Measurements from ENCODE around the gene LARP4B.

Gene LARP4B

GRCh38 chr10:926075-926698 is 5.3 kb downstream of the LARP4B start:
- DNase-seq (ENCODE audit: extremely low read depth in 1 of 2, low read depth in 1 of 2) = no peak

GRCh38 chr10:924524-924859 is 7.0 kb downstream of the LARP4B start:
- DNase-seq (ENCODE audit: extremely low read depth in 1 of 2, low read depth in 1 of 2) = no peak

GRCh38 chr10:923844-924523 is 7.5 kb downstream of the LARP4B start:
- no peak for DNase-seq (ENCODE audit: extremely low read depth in 1 of 2, low read depth in 1 of 2)

GRCh38 chr10:921471-922414 is 9.8 kb downstream of the LARP4B start:
- no peak for DNase-seq (ENCODE audit: extremely low read depth in 1 of 2, low read depth in 1 of 2)

- DNase-seq (ENCODE audit: extremely low read depth in 1 of 2, low read depth in 1 of 2) = no peak
These were observed 11.1 kb downstream of the LARP4B start for GRCh38 chr10:920450-920849.

- no peak for DNase-seq (ENCODE audit: extremely low read depth in 1 of 2, low read depth in 1 of 2)
These were observed 12.0 kb downstream of the LARP4B start for GRCh38 chr10:919481-919880.

GRCh38 chr10:917999-918398 is 13.5 kb downstream of the LARP4B start:
- DNase-seq (ENCODE audit: extremely low read depth in 1 of 2, low read depth in 1 of 2) = no peak

GRCh38 chr10:917416-917720 is 14.1 kb downstream of the LARP4B start:
- no peak for DNase-seq (ENCODE audit: extremely low read depth in 1 of 2, low read depth in 1 of 2)

- no peak for DNase-seq (ENCODE audit: extremely low read depth in 1 of 2, low read depth in 1 of 2)
These were observed 14.6 kb downstream of the LARP4B start for GRCh38 chr10:916716-917415.

GRCh38 chr10:909831-910230 is 21.7 kb downstream of the LARP4B start:
- no peak for DNase-seq (ENCODE audit: extremely low read depth in 1 of 2, low read depth in 1 of 2)

GRCh38 chr10:905972-906371 is 25.5 kb downstream of the LARP4B start:
- DNase-seq (ENCODE audit: extremely low read depth in 1 of 2, low read depth in 1 of 2) = no peak

GRCh38 chr10:905503-905902 is 26.0 kb downstream of the LARP4B start:
- DNase-seq (ENCODE audit: extremely low read depth in 1 of 2, low read depth in 1 of 2) = no peak

GRCh38 chr10:904403-904802 is 27.1 kb downstream of the LARP4B start:
- DNase-seq (ENCODE audit: extremely low read depth in 1 of 2, low read depth in 1 of 2) = no peak

- no peak for DNase-seq (ENCODE audit: extremely low read depth in 1 of 2, low read depth in 1 of 2)
These were observed 33.4 kb downstream of the LARP4B start for GRCh38 chr10:898141-898540.

- no peak for DNase-seq (ENCODE audit: extremely low read depth in 1 of 2, low read depth in 1 of 2)
These were observed 34.5 kb downstream of the LARP4B start for GRCh38 chr10:896982-897381.

GRCh38 chr10:895324-895723 is 36.2 kb downstream of the LARP4B start:
- DNase-seq (ENCODE audit: extremely low read depth in 1 of 2, low read depth in 1 of 2) = no peak

- DNase-seq (ENCODE audit: extremely low read depth in 1 of 2, low read depth in 1 of 2) = no peak
These were observed 52.6 kb downstream of the LARP4B start for GRCh38 chr10:878895-879294.

GRCh38 chr10:878333-878759 is 53.2 kb downstream of the LARP4B start:
- no peak for DNase-seq (ENCODE audit: extremely low read depth in 1 of 2, low read depth in 1 of 2)

- DNase-seq (ENCODE audit: extremely low read depth in 1 of 2, low read depth in 1 of 2) = no peak
These were observed 55.1 kb downstream of the LARP4B start for GRCh38 chr10:876438-876837.

GRCh38 chr10:873020-873419 is 58.5 kb downstream of the LARP4B start:
- no peak for DNase-seq (ENCODE audit: extremely low read depth in 1 of 2, low read depth in 1 of 2)

GRCh38 chr10:871951-872403 is 59.5 kb downstream of the LARP4B start:
- DNase-seq (ENCODE audit: extremely low read depth in 1 of 2, low read depth in 1 of 2) = no peak

Data from activated CD8-positive, alpha-beta memory T cell treated with anti-CD3 and anti-CD28 coated beads for 1 hour (primary cell).